MCF 10A (cell line): ENCODE results near the gene OGDHL. TPM values are rescaled to one million over a fixed set of nuclear protein-coding genes. Genes with fewer than 3 reads are reported as not detected.

Experiments
- BruUV-seq: library from RNA; stranded (reverse); fragments of 400-500 nt; replicated peaks from 2 replicates; lab custom pipeline; 2021; lab: Mats Ljungman, UMichigan
- CTCF ChIA-PET: fragments of 300-600 bp; sonication (Branson Sonifier 250); formaldehyde crosslinking; extraction: SDS; loops from one replicate; lab custom pipeline; 2021; ENCODE audit warnings: antibody characterized with exemption, inconsistent platforms; lab: Yijun Ruan, JAX
- POLR2A ChIA-PET: fragments of 300-600, 350-650 bp; sonication (Branson Sonifier 250); formaldehyde crosslinking; extraction: SDS; loops from one replicate; lab custom pipeline; 2020; ENCODE audit warnings: antibody characterized with exemption, inconsistent platforms; lab: Yijun Ruan, JAX
- DNase-seq: peaks from one replicate; pipeline ENCODE4 v3.0.0-alpha.2; 2018; ENCODE audit not compliant: unreplicated experiment
- H3K27ac Mint-ChIP-seq: one replicate; pipeline ENCODE4 v1.8.0; 2022; ENCODE audit warnings: mild to moderate bottlenecking, low read depth, mixed read lengths; ENCODE audit not compliant: unreplicated experiment
- H3K27me3 Mint-ChIP-seq: one replicate; pipeline ENCODE4 v1.8.0; 2022; ENCODE audit warnings: mixed read lengths; ENCODE audit not compliant: insufficient read depth, unreplicated experiment
- H3K36me3 Mint-ChIP-seq: one replicate; pipeline ENCODE4 v1.8.0; 2022; ENCODE audit warnings: mild to moderate bottlenecking, moderate library complexity, mixed read lengths; ENCODE audit not compliant: insufficient read depth, unreplicated experiment
- H3K4me1 Mint-ChIP-seq: one replicate; pipeline ENCODE4 v1.8.0; 2022; ENCODE audit warnings: mixed read lengths; ENCODE audit not compliant: insufficient read depth, unreplicated experiment
- H3K4me3 Mint-ChIP-seq: one replicate; pipeline ENCODE4 v1.8.0; 2022; ENCODE audit warnings: mild to moderate bottlenecking, moderate library complexity, mixed read lengths; ENCODE audit not compliant: unreplicated experiment
- H3K9me3 Mint-ChIP-seq: one replicate; pipeline ENCODE4 v1.8.0; 2022; ENCODE audit warnings: mixed read lengths; ENCODE audit not compliant: unreplicated experiment
- CTCF ChIP-seq: fragments of 200-600 bp; IDR thresholded peaks from one replicate; pipeline ENCODE4 v1.8.0; 2022; ENCODE audit warnings: antibody characterized with exemption, mild to moderate bottlenecking; ENCODE audit not compliant: unreplicated experiment
- intact Hi-C: fragments of 100-400 bp; cut with micrococcal nuclease; formaldehyde crosslinking; loops from 2 replicates; pipeline ENCODE4 v1.14.1; 2022
- total RNA-seq: library from RNA; stranded (reverse); gene quantifications from 2 replicates; pipeline ENCODE4 v1.2.3, GENCODE V29; 2022

OGDHL gene
- total RNA-seq, 1 experiment from 2014 or later = 0.28 TPM

DNA sequence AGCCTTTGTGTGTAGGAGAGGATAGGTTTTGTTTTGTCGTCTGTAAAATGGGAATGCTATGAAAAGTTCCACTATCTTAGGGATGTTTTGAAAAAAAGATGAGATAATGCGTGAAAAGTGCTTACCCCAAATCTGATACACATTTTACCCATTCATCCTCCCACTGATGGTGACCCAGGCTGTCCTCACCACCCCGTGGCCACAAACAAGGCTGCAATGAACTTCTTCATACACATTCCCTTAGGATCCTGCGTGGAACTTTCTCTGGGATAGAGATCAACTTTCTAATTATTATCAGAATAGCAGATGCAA, 399 bp upstream of the OGDHL start:
- H3K4me3 Mint-ChIP-seq = peak overlapping the region; percentile 62
- intact Hi-C loops = loop anchor here (10.0 kb wide), 1 partner anchor 158 kb away; no protein-coding TSS in a partner anchor
- POLR2A ChIA-PET = interaction anchor here (1.2 kb wide), 1 partner anchor 66 kb away, joined by 3 read pairs; no protein-coding TSS in a partner anchor
- DNase-seq = no peak
- peaks cover 6% of the 10 kb centered on the region for H3K4me1 Mint-ChIP-seq
- H3K9me3 Mint-ChIP-seq = no peaks in the 10 kb centered on the region
- TF ChIP-seq CTCF = no peak
- no peak overlapping the region for H3K27ac Mint-ChIP-seq
- no TSS peak for BruUV-seq
- CTCF ChIA-PET = no interaction called here
- peaks cover 42% of the 10 kb centered on the region for H3K27me3 Mint-ChIP-seq
- H3K36me3 Mint-ChIP-seq = no peaks in the 10 kb centered on the region

GRCh38 chr10:49761201-49761788, 828 bp downstream of the OGDHL start:
- intact Hi-C loops = loop anchor here (10.0 kb wide), 1 partner anchor 156 kb away; no protein-coding TSS in a partner anchor
- Mint-ChIP-seq H3K9me3 (no peaks in the 10 kb centered on the region), H3K27me3 (peaks cover 29% of the 10 kb centered on the region), H3K4me3 (peak overlapping the region; percentile 62), H3K36me3 (no peaks in the 10 kb centered on the region), H3K27ac (no peak overlapping the region), H3K4me1 (peaks cover 6% of the 10 kb centered on the region)
- POLR2A ChIA-PET = no interaction called here
- DNase-seq = no peak
- BruUV-seq = no TSS peak
- no peak for TF ChIP-seq CTCF
- CTCF ChIA-PET = no interaction called here

DNA sequence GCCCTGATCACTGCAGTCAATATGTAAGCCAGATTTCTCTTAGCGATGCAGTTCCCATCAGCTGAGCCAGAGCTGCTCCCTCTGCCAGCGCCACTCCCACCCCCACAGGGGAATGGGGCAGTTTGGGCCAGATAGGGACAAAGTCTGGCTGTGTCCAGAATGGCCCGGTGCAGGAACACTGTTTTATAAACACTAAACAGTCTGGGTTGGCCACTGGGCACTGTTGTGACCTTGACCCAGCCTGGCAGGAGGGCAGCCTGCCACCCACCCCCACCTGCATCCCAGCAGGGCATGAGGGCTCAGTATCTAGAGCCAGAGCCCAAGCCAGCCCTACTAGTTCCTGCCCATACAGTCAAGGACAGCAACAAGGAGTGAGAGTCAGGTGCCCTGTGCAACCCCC, 1.3 kb downstream of the OGDHL start:
- Mint-ChIP-seq H3K4me3 (peak overlapping the region; percentile 62), H3K27me3 (peaks cover 25% of the 10 kb centered on the region), H3K4me1 (peaks cover 6% of the 10 kb centered on the region), H3K9me3 (no peaks in the 10 kb centered on the region), H3K36me3 (no peaks in the 10 kb centered on the region), H3K27ac (no peak overlapping the region)
- intact Hi-C loops = loop anchor here (10.0 kb wide), 1 partner anchor 156 kb away; no protein-coding TSS in a partner anchor
- no TSS peak for BruUV-seq
- DNase-seq = no peak
- ChIA-PET POLR2A (no interaction called here), CTCF (no interaction called here)
- TF ChIP-seq CTCF = no peak

GRCh38 chr10:49759787-49760551, 2.2 kb downstream of the OGDHL start:
- no TSS peak for BruUV-seq
- intact Hi-C loops = loop anchor here (10.0 kb wide), 1 partner anchor 155 kb away; no protein-coding TSS in a partner anchor
- no peak overlapping the region for H3K4me3 Mint-ChIP-seq
- no peak for DNase-seq
- TF ChIP-seq CTCF = no peak
- peak overlapping the region; percentile 66 for H3K27ac Mint-ChIP-seq
- H3K27me3 Mint-ChIP-seq = peaks cover 28% of the 10 kb centered on the region
- no peaks in the 10 kb centered on the region for H3K36me3 Mint-ChIP-seq
- POLR2A ChIA-PET = no interaction called here
- CTCF ChIA-PET = no interaction called here
- H3K4me1 Mint-ChIP-seq = peaks cover 6% of the 10 kb centered on the region
- H3K9me3 Mint-ChIP-seq = no peaks in the 10 kb centered on the region
